ENCODE data around the gene TMEM116.

TMEM116 gene

DNA sequence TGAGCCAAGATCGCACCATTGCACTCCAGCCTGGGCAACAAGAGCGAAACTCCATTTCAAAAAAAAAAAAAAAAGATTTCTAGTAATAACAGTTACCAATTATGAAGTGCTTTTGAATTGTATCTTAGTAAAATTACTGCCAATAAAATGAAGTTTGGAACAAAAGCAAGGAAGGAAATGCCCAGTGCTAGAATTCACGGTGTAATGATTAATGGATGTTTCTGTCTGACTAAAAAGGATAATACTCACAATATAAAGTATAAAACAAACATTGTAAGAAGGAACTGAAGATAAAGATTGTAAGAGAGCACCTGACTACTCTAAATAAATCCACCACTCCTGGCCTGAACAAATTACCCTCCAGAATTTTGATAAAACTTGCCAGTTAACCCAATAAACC, 4.0 kb downstream of the TMEM116 start:
- H3K4ac ChIP-seq (ENCODE audit: low read depth, low read length): no peak overlapping the region
- H3K36me3 ChIP-seq (ENCODE audit: control insufficient read depth in 1 of 2, insufficient read depth in 2 of 2, low read length in 2 of 2): no peaks in the 10 kb centered on the region
- H2AK5ac ChIP-seq (ENCODE audit: low read length): no peak overlapping the region
- peaks cover 5% of the 10 kb centered on the region for H3K9me3 ChIP-seq (ENCODE audit: insufficient read depth, low read depth, low read length)
- H3K27ac ChIP-seq (ENCODE audit: low read depth, low read length): no peak overlapping the region
- peaks cover 5 to 8% of the 10 kb centered on the region in 2 experiments for H3K4me1 ChIP-seq (ENCODE audit: control insufficient read depth in 1 of 2, insufficient read depth in 2 of 2, low read length in 2 of 2)
- H3K14ac ChIP-seq (ENCODE audit: low read length): no peak overlapping the region
- H3K9ac ChIP-seq (ENCODE audit: low read length): no peak overlapping the region
- peaks cover 13% of the 10 kb centered on the region for H3K79me1 ChIP-seq (ENCODE audit: low read length)
- H4K12ac ChIP-seq (ENCODE audit: low read depth, low read length): no peak overlapping the region
- H2BK12ac ChIP-seq (ENCODE audit: low read length): no peak overlapping the region
- DNase-seq: no peak
- H3K79me2 ChIP-seq (ENCODE audit: control insufficient read depth, insufficient read depth, low read length, poor library complexity): peaks cover 10% of the 10 kb centered on the region
- WGBS (ENCODE audit: extremely low coverage, insufficient coverage, insufficient read length): no CpG with 5 or more reads among the region's 3 CpGs
- no peak overlapping the region for H2BK5ac ChIP-seq (ENCODE audit: low read depth, low read length, poor library complexity)
- no peak overlapping the region for H3K18ac ChIP-seq (ENCODE audit: low read length)
- H2BK120ac ChIP-seq (ENCODE audit: insufficient read depth, low read length, poor library complexity): no peak overlapping the region
- H3K27me3 ChIP-seq (ENCODE audit: insufficient read depth, low read length): no peaks in the 10 kb centered on the region
- no peak overlapping the region for H3K23ac ChIP-seq (ENCODE audit: low read length)
- H3K4me2 ChIP-seq (ENCODE audit: low read length): no peak overlapping the region
- H3K4me3 ChIP-seq (ENCODE audit: low read depth, low read length): no peak overlapping the region
- no peak overlapping the region for H4K91ac ChIP-seq (ENCODE audit: low read depth, low read length)
- no peak overlapping the region for H2AFZ ChIP-seq (ENCODE audit: insufficient read depth, low read length, poor library complexity)
- H4K8ac ChIP-seq (ENCODE audit: low read depth, low read length): no peak overlapping the region

DNA sequence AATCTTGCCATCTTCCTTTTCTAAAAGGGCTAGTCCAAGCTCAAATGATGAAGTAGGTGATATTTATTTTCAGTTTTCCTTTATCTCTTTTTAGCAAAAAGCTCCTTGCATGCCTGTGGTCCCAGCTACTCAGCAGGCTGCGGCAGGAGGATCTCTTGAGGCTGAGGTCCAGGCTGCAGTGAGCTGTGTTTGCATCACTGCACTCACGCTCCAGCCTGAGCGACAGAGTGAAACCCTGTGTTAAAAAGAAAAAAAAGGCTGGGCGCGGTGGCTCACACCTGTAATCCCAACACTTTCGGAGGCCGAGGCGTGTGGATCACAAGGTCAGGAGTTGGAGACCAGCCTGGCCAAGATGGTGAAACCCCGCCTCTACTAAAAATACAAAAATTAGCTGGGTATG, 5.0 kb downstream of the TMEM116 start:
- H4K91ac ChIP-seq (ENCODE audit: low read depth, low read length): no peak overlapping the region
- no peak for DNase-seq
- H3K4me3 ChIP-seq (ENCODE audit: low read depth, low read length): no peak overlapping the region
- H4K8ac ChIP-seq (ENCODE audit: low read depth, low read length): no peak overlapping the region
- H4K12ac ChIP-seq (ENCODE audit: low read depth, low read length): no peak overlapping the region
- H2AFZ ChIP-seq (ENCODE audit: insufficient read depth, low read length, poor library complexity): no peak overlapping the region
- no peak overlapping the region for H3K23ac ChIP-seq (ENCODE audit: low read length)
- no peak overlapping the region for H3K27ac ChIP-seq (ENCODE audit: low read depth, low read length)
- H3K9ac ChIP-seq (ENCODE audit: low read length): no peak overlapping the region
- whole genome bisulfite sequencing (ENCODE audit: extremely low coverage, insufficient coverage, insufficient read length): no CpG with 5 or more reads among the region's 9 CpGs
- peaks cover 5 to 8% of the 10 kb centered on the region in 2 experiments for H3K4me1 ChIP-seq (ENCODE audit: control insufficient read depth in 1 of 2, insufficient read depth in 2 of 2, low read length in 2 of 2)
- no peak overlapping the region for H2BK5ac ChIP-seq (ENCODE audit: low read depth, low read length, poor library complexity)
- no peak overlapping the region for H3K14ac ChIP-seq (ENCODE audit: low read length)
- peaks cover 5% of the 10 kb centered on the region for H3K9me3 ChIP-seq (ENCODE audit: insufficient read depth, low read depth, low read length)
- no peaks in the 10 kb centered on the region for H3K27me3 ChIP-seq (ENCODE audit: insufficient read depth, low read length)
- no peak overlapping the region for H3K4me2 ChIP-seq (ENCODE audit: low read length)
- peak overlapping the region; percentile 11 for H2BK120ac ChIP-seq (ENCODE audit: insufficient read depth, low read length, poor library complexity)
- no peaks in the 10 kb centered on the region for H3K36me3 ChIP-seq (ENCODE audit: control insufficient read depth in 1 of 2, insufficient read depth in 2 of 2, low read length in 2 of 2)
- no peak overlapping the region for H2AK5ac ChIP-seq (ENCODE audit: low read length)
- no peak overlapping the region for H3K18ac ChIP-seq (ENCODE audit: low read length)
- H3K4ac ChIP-seq (ENCODE audit: low read depth, low read length): no peak overlapping the region
- H3K79me1 ChIP-seq (ENCODE audit: low read length): peaks cover 7% of the 10 kb centered on the region
- H3K79me2 ChIP-seq (ENCODE audit: control insufficient read depth, insufficient read depth, low read length, poor library complexity): peaks cover 3% of the 10 kb centered on the region
- no peak overlapping the region for H2BK12ac ChIP-seq (ENCODE audit: low read length)

DNA sequence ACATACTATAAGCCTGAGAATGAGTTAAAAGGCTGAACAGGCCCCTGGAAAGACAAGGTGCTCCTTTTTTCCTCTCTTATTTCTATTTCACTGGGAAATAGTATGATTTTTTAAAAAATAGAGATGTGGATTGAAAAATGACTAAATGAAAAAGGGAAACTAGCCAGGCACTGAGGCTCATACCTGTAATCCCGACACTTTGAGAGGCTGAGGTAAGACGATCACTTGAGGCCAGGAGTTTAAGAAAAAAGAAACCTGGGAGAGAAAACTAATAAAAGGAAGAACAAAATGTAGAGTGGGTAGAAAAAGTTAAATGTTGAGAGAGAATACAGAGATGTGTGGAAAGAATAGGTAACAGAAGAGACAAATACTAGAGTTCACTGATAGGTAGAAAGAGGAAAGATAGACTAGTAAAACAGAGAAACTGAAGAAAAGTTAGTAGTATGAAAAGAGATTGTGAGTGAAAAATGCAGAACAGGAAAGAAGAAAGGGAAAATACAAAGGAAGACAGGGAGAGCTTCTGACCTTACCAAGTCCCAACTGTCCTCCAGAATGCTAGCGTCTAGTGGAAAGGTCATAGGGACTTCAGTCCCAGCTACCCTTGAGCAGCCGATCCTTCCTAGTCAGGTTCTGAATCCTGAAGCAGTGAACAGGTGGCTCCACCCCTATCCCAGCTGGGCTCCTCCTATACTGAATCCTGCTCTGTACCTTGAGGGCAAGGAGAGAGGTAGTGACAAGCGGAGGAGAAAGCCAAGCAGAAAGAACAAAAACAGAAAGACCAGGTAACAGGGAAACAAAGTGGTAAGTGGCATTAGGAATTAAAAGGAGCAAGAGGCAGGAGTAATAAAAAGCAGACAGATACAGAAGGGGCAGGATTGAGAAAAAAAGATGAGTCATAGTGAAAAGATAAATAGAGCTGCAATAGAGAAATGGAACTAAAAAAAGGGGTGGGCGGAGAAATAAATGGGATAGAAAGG, 7.3 kb downstream of the TMEM116 start:
- Histone ChIP-seq H3K4me2 (ENCODE audit: low read length) (peak overlapping the region; percentile 4), H4K91ac (ENCODE audit: low read depth, low read length) (no peak overlapping the region), H4K12ac (ENCODE audit: low read depth, low read length) (no peak overlapping the region), H3K4ac (ENCODE audit: low read depth, low read length) (no peak overlapping the region), H3K36me3 (ENCODE audit: control insufficient read depth in 1 of 2, insufficient read depth in 2 of 2, low read length in 2 of 2) (peaks cover 0 to 1% of the 10 kb centered on the region in 2 experiments), H3K4me3 (ENCODE audit: low read depth, low read length) (no peak overlapping the region), H3K18ac (ENCODE audit: low read length) (no peak overlapping the region), H2AFZ (ENCODE audit: insufficient read depth, low read length, poor library complexity) (no peak overlapping the region), H3K9me3 (ENCODE audit: insufficient read depth, low read depth, low read length) (peaks cover 3% of the 10 kb centered on the region), H3K79me2 (ENCODE audit: control insufficient read depth, insufficient read depth, low read length, poor library complexity) (no peaks in the 10 kb centered on the region), H2BK120ac (ENCODE audit: insufficient read depth, low read length, poor library complexity) (no peak overlapping the region), H3K23ac (ENCODE audit: low read length) (no peak overlapping the region), H3K14ac (ENCODE audit: low read length) (no peak overlapping the region), H3K27me3 (ENCODE audit: insufficient read depth, low read length) (no peaks in the 10 kb centered on the region), H3K9ac (ENCODE audit: low read length) (peak overlapping the region; percentile 58), H2BK12ac (ENCODE audit: low read length) (no peak overlapping the region), H4K8ac (ENCODE audit: low read depth, low read length) (no peak overlapping the region), H3K27ac (ENCODE audit: low read depth, low read length) (no peak overlapping the region), H3K4me1 (ENCODE audit: control insufficient read depth in 1 of 2, insufficient read depth in 2 of 2, low read length in 2 of 2) (no peaks in the 10 kb centered on the region), H3K79me1 (ENCODE audit: low read length) (no peaks in the 10 kb centered on the region), H2AK5ac (ENCODE audit: low read length) (no peak overlapping the region), H2BK5ac (ENCODE audit: low read depth, low read length, poor library complexity) (no peak overlapping the region)
- no CpG with 5 or more reads among the region's 6 CpGs for WGBS (ENCODE audit: extremely low coverage, insufficient coverage, insufficient read length)
- DNase-seq: peak; percentile 13 to 38

GRCh38 chr12:112004041-112004440, 8.9 kb downstream of the TMEM116 start:
- no peak overlapping the region for H3K23ac ChIP-seq (ENCODE audit: low read length)
- H3K4ac ChIP-seq (ENCODE audit: low read depth, low read length): no peak overlapping the region
- no peaks in the 10 kb centered on the region for H3K27me3 ChIP-seq (ENCODE audit: insufficient read depth, low read length)
- no peak overlapping the region for H2BK120ac ChIP-seq (ENCODE audit: insufficient read depth, low read length, poor library complexity)
- H3K79me1 ChIP-seq (ENCODE audit: low read length): no peaks in the 10 kb centered on the region
- H4K8ac ChIP-seq (ENCODE audit: low read depth, low read length): no peak overlapping the region
- no peaks in the 10 kb centered on the region for H3K9me3 ChIP-seq (ENCODE audit: insufficient read depth, low read depth, low read length)
- no peak overlapping the region for H2AFZ ChIP-seq (ENCODE audit: insufficient read depth, low read length, poor library complexity)
- no peak overlapping the region for H4K12ac ChIP-seq (ENCODE audit: low read depth, low read length)
- no peak overlapping the region for H3K4me3 ChIP-seq (ENCODE audit: low read depth, low read length)
- H3K18ac ChIP-seq (ENCODE audit: low read length): no peak overlapping the region
- peaks cover 0 to 1% of the 10 kb centered on the region in 2 experiments for H3K36me3 ChIP-seq (ENCODE audit: control insufficient read depth in 1 of 2, insufficient read depth in 2 of 2, low read length in 2 of 2)
- no peak overlapping the region for H2BK5ac ChIP-seq (ENCODE audit: low read depth, low read length, poor library complexity)
- no peak overlapping the region for H2BK12ac ChIP-seq (ENCODE audit: low read length)
- H3K4me2 ChIP-seq (ENCODE audit: low read length): no peak overlapping the region
- no peak overlapping the region for H3K27ac ChIP-seq (ENCODE audit: low read depth, low read length)
- no peak overlapping the region for H3K14ac ChIP-seq (ENCODE audit: low read length)
- H2AK5ac ChIP-seq (ENCODE audit: low read length): no peak overlapping the region
- no peak for DNase-seq
- no peaks in the 10 kb centered on the region for H3K79me2 ChIP-seq (ENCODE audit: control insufficient read depth, insufficient read depth, low read length, poor library complexity)
- no peak overlapping the region for H3K9ac ChIP-seq (ENCODE audit: low read length)
- no peaks in the 10 kb centered on the region for H3K4me1 ChIP-seq (ENCODE audit: control insufficient read depth in 1 of 2, insufficient read depth in 2 of 2, low read length in 2 of 2)
- WGBS (ENCODE audit: extremely low coverage, insufficient coverage, insufficient read length): no CpG with 5 or more reads among the region's 3 CpGs
- H4K91ac ChIP-seq (ENCODE audit: low read depth, low read length): no peak overlapping the region
